Measurements from ENCODE around the gene PLXNC1.

- TF ChIP-seq CTCF (IDR thresholded peaks at IDR 0.05) (no peak), EP300 (IDR thresholded peaks at IDR 0.05) (no peak)
Observed at GRCh38 chr12:94305130-94305957, 157.0 kb downstream of the PLXNC1 start.
